Adrenal gland (tissue), 19 donors: ENCODE data around the gene OR56A5. TPM values are rescaled to one million over a fixed set of nuclear protein-coding genes. Genes with fewer than 3 reads are reported as not detected.

Experiments
- DNase-seq, 7 donors: peaks; one replicate each; pipeline ENCODE4 v3.0.0-alpha.2; 2019 to 2020
- H3K27ac ChIP-seq, 5 donors: fragments of 200-600 bp; sonication (generic) in 4 of 5; 1 replicate in 3 of 5; 2 replicates in 2 of 5; pipeline versions ENCODE4 v1.5.1 to v1.8.0; 2016 to 2020; ENCODE audit warnings: mild to moderate bottlenecking in 1 of 5
- H3K27me3 ChIP-seq: fragments of 200-600 bp; 2 replicates; pipeline ENCODE4 v1.8.0; 2021
- H3K36me3 ChIP-seq, 2 donors: fragments of 200-600 bp; replicated peaks in 1 of 2; 1 replicate in 1 of 2; 2 replicates in 1 of 2; pipeline versions ENCODE4 v1.5.1 to v1.8.0; 2018 to 2022
- H3K4me1 ChIP-seq, 2 donors: fragments of 200-600 bp; replicated peaks in 1 of 2; 1 replicate in 1 of 2; 2 replicates in 1 of 2; pipeline versions ENCODE4 v1.5.1 to v1.8.0; 2018 to 2021
- H3K4me3 ChIP-seq, 4 donors: fragments of 200-600 bp; sonication (generic) in 3 of 4; one replicate each; pipeline ENCODE4 v1.5.1; 2016 to 2018
- H3K9me3 ChIP-seq, 3 donors: fragments of 200-600 bp; sonication (generic) in 1 of 3; replicated peaks in 1 of 3; 1 replicate in 2 of 3; 2 replicates in 1 of 3; pipeline versions ENCODE4 v1.5.1 to v1.8.0; 2016 to 2021
- CTCF ChIP-seq, 6 experiments: fragments of 450-650 bp in 4 of 6; fragments of 200-600 bp in 2 of 6; sonication (generic) in 1 of 6; IDR thresholded peaks; 1 replicate in 5 of 6; 2 replicates in 1 of 6; pipeline versions ENCODE4 v1.5.1 to v1.8.0; 2016 to 2021; ENCODE audit warnings: antibody characterized with exemption in 6 of 6, mild to moderate bottlenecking in 2 of 6, moderate library complexity in 1 of 6
- POLR2A ChIP-seq, 2 donors: fragments of 450-650 bp; IDR thresholded peaks; one replicate each; pipeline ENCODE4 v1.6.1; 2017; ENCODE audit warnings: antibody characterized with exemption in 2 of 2, mild to moderate bottlenecking in 2 of 2, moderate library complexity in 1 of 2
- WGBS, 4 donors: extraction: QIAGEN DNeasy Blood & Tissue Kit in 2 of 4; methylation state at CpG; one replicate each; pipeline versions ENCODE4 v1.1.5 to v1.1.7; 2013 to 2017; 5-methylcytosine and 5-hydroxymethylcytosine counted together
- intact Hi-C, 2 donors: fragments of 100-400 bp; cut with DNase I; formaldehyde crosslinking; loops; one replicate each; pipeline versions ENCODE4 v1.14.1 to v1.15.0; 2022 to 2023
- long read RNA-seq, 10 donors: library from polyadenylated mRNA in 3 of 10; unstranded in 2 of 10; stranded (forward) in 1 of 10; transcript quantifications; one replicate each; pipeline ENCODE4 v2.0.0 and lab custom pipeline, GENCODE V29; 2021 to 2026
- polyA plus RNA-seq, 3 donors: library from polyadenylated mRNA; stranded (reverse); fragments of 200-250 nt in 2 of 3; fragments of 350-450 nt in 1 of 3; fragmentation: Illumina TruSeq in 1 of 3; extraction: RNeasy Lipid Tissue Mini Kit (QIAGEN cat#74804) in 1 of 3; gene quantifications; one replicate each; pipeline ENCODE4 v1.2.3, GENCODE V29; 2013 to 2014
- total RNA-seq, 9 donors: library from RNA; depleted of rRNA in 4 of 9; stranded (reverse); fragments of >200 nt in 4 of 9; fragments of 120-200 nt in 1 of 9; fragmentation: NEBNext Ultra II Directional in 1 of 9; extraction: Animal tissue kit (Norgen Biotek cat#: 25700) in 1 of 9; gene quantifications; one replicate each; pipeline versions ENCODE4 v1.1.0 to v1.2.4, GENCODE V29; 2013 to 2023
- donor health status: healthy with polysubstance abuse.
- donor health status: Bipolar disorder and iron deficiency.
- donor health status: DM: yes; HTN: yes; CAD: no.
- donor health status: DM: no; HTN: no; CAD: no.
- donor health status: DM: no; HTN: no; CAD: no.
- donor health status: DM: yes; HTN: yes; CAD: no.

The OR56A5 gene
- total RNA-seq, result not detected
- polyA plus RNA-seq, result not detected
- long read RNA-seq, donor 1, result 0 reads
- long read RNA-seq, donor 2, result 0 reads
- long read RNA-seq, donor 3, result 0 reads
- long read RNA-seq, donor 4, result 0 reads
- long read RNA-seq, donor 5, result 0 reads
- long read RNA-seq, donor 6, result 0 reads
- long read RNA-seq, donor 7, result 0 reads
- long read RNA-seq, donor 8, result 0 reads
- long read RNA-seq, donor 9, result 0 reads
- long read RNA-seq, donor 10, result 0 reads

- Histone ChIP-seq H3K4me3 (no peak within 1 kb of the TSS), H3K4me1 (no peaks in the 10 kb centered on the region), H3K27me3 (no peaks in the 10 kb centered on the region), H3K9me3 (no peaks in the 10 kb centered on the region), H3K36me3 (no peaks in the 10 kb centered on the region), H3K27ac (no peak within 1 kb of the TSS)
- DNase-seq, result no peak
- intact Hi-C loops, result no loop called here
- no peak for TF ChIP-seq POLR2A (IDR thresholded peaks at IDR 0.05)
- no peak for TF ChIP-seq CTCF (IDR thresholded peaks at IDR 0.05)
Measured at GRCh38 chr11:5968394-5968793, at the start of gene OR56A5. TSS of gene OR56A5 (minus strand) at chr11:5968494. CDS start at chr11:5968494, 0 bp downstream.

GRCh38 chr11:6013042-6013441 is 44.7 kb upstream of the OR56A5 start:
- intact Hi-C loops, result no loop called here
- no peak for TF ChIP-seq CTCF (IDR thresholded peaks at IDR 0.05)
- no peak for TF ChIP-seq POLR2A (IDR thresholded peaks at IDR 0.05)
- no peak for DNase-seq
- Histone ChIP-seq H3K27ac (no peak overlapping the region), H3K27me3 (no peaks in the 10 kb centered on the region), H3K4me1 (no peaks in the 10 kb centered on the region), H3K9me3 (peaks cover 0 to 16% (median 0%) of the 10 kb centered on the region in 3 donors), H3K36me3 (no peaks in the 10 kb centered on the region), H3K4me3 (no peak overlapping the region)
- 69 to 100% (median 90%) methylated on average over 1 to 3 of the region's 3 CpGs; no CpG with 5 or more reads in 1 of the 4 donors for WGBS, 4 donors

- no peaks in the 10 kb centered on the region for H3K36me3 ChIP-seq
- TF ChIP-seq CTCF (IDR thresholded peaks at IDR 0.05) (no peak), POLR2A (IDR thresholded peaks at IDR 0.05) (no peak)
Measured at GRCh38 chr11:6012035-6012668, 43.9 kb upstream of the OR56A5 start.

GRCh38 chr11:6006846-6007245 is 38.6 kb upstream of the OR56A5 start, which contains the start of gene OR56A4:
TSS of gene OR56A4 (minus strand) at chr11:6006946. CDS start at chr11:6002992, 3,954 bp downstream.
- H3K27me3 ChIP-seq, result no peaks in the 10 kb centered on the region
- DNase-seq, result no peak
- H3K36me3 ChIP-seq, result no peaks in the 10 kb centered on the region
- no peak within 1 kb of the TSS for H3K4me3 ChIP-seq
- H3K27ac ChIP-seq, result no peak within 1 kb of the TSS
- TF ChIP-seq POLR2A (IDR thresholded peaks at IDR 0.05), result no peak
- TF ChIP-seq CTCF (IDR thresholded peaks at IDR 0.05), result no peak
- H3K9me3 ChIP-seq, result no peaks in the 10 kb centered on the region
- H3K4me1 ChIP-seq, result no peaks in the 10 kb centered on the region
- intact Hi-C loops, result no loop called here

More at GRCh38 chr11:6012035-6012668, 43.9 kb upstream of the OR56A5 start:
- no peak overlapping the region for H3K27ac ChIP-seq
- no peaks in the 10 kb centered on the region for H3K4me1 ChIP-seq
- H3K27me3 ChIP-seq, result no peaks in the 10 kb centered on the region
- WGBS, 4 donors, result 70 to 79% (median 75%) methylated on average over 4 of the region's 4 CpGs
- DNase-seq, result no peak
- intact Hi-C loops, result no loop called here
- no peak overlapping the region for H3K4me3 ChIP-seq
- H3K9me3 ChIP-seq, result peaks cover 0 to 9% (median 0%) of the 10 kb centered on the region in 3 donors
